ENCODE data around the gene GKAP1.
"Not testable (repeated sequence)": the region's sequence is repeated elsewhere in the genome, so short reads cannot be mapped to it uniquely, and the experiment has no call there.

GKAP1 gene

GRCh38 chr9:83728591-83729368 is 88.8 kb downstream of the GKAP1 start:
- not testable (repeated sequence) for DNase-seq (ENCODE audit: low read depth)

GRCh38 chr9:83724436-83724835 is 93.1 kb downstream of the GKAP1 start:
- DNase-seq (ENCODE audit: low read depth): no peak

- no peak for DNase-seq (ENCODE audit: low read depth)
Measured at GRCh38 chr9:83722726-83723495, 94.7 kb downstream of the GKAP1 start.

GRCh38 chr9:83721509-83721908 is 96.1 kb downstream of the GKAP1 start:
- DNase-seq (ENCODE audit: low read depth): no peak

- no peak for DNase-seq (ENCODE audit: low read depth)
Measured at GRCh38 chr9:83715794-83716193, 101.8 kb downstream of the GKAP1 start.

- no peak for DNase-seq (ENCODE audit: low read depth)
Measured at GRCh38 chr9:83715221-83715620, 102.3 kb downstream of the GKAP1 start.

GRCh38 chr9:83714329-83714728 is 103.2 kb downstream of the GKAP1 start:
- no peak for DNase-seq (ENCODE audit: low read depth)

- DNase-seq (ENCODE audit: low read depth): peak; percentile 43
Measured at GRCh38 chr9:83708515-83709158, 108.9 kb downstream of the GKAP1 start.

GRCh38 chr9:83707768-83708514 is 109.6 kb downstream of the GKAP1 start, which contains the start of gene UBQLN1:
TSS of gene UBQLN1 (minus strand) at chr9:83707958. CDS start at chr9:83707679, 279 bp downstream.
- DNase-seq (ENCODE audit: low read depth): peak; percentile 87

- no peak for DNase-seq (ENCODE audit: low read depth)
Measured at GRCh38 chr9:83707518-83707767, 110.1 kb downstream of the GKAP1 start.

- DNase-seq (ENCODE audit: low read depth): peak; percentile 53
Measured at GRCh38 chr9:83706676-83707517, 110.7 kb downstream of the GKAP1 start.

- not testable (repeated sequence) for DNase-seq (ENCODE audit: low read depth)
Measured at GRCh38 chr9:83705219-83705651, 112.3 kb downstream of the GKAP1 start.

- DNase-seq (ENCODE audit: low read depth): no peak
Measured at GRCh38 chr9:83701769-83702168, 115.8 kb downstream of the GKAP1 start.

- no peak for DNase-seq (ENCODE audit: low read depth)
Measured at GRCh38 chr9:83701286-83701685, 116.3 kb downstream of the GKAP1 start.

- DNase-seq (ENCODE audit: low read depth): no peak
Measured at GRCh38 chr9:83699615-83700014, 118.0 kb downstream of the GKAP1 start.

- DNase-seq (ENCODE audit: low read depth): no peak
Measured at GRCh38 chr9:83698976-83699585, 118.5 kb downstream of the GKAP1 start.

GRCh38 chr9:83691492-83691891 is 126.1 kb downstream of the GKAP1 start:
- no peak for DNase-seq (ENCODE audit: low read depth)

Data from activated T-cell treated with anti-CD3 and anti-CD28 coated beads for 24 hours (primary cell).